Measurements from ENCODE around the gene PROSER3.

DNA sequence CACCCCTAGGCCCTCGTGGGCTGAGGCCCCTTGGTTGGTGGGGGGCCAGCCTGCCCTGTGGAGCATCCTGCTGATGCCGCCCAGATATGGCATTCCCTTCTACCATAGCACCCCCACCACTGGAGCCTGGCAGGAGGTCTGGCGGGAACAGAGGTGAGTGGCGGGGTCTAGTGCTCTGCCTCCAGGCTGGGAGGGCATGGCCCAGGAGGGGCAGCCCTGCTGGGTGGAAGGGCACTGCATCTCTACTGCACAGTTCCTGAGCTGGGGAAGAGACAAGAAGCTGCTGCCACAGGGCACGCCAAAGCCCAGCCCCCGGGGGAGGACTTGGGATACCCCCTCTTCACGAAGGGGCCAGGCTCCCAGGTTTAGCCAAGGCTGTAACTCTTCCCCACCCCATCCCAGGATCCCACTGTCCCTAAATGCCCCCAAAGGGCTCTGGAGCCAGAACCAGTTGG lies 42.6 kb upstream of the PROSER3 start:
- TF ChIP-seq, protein P1, sequence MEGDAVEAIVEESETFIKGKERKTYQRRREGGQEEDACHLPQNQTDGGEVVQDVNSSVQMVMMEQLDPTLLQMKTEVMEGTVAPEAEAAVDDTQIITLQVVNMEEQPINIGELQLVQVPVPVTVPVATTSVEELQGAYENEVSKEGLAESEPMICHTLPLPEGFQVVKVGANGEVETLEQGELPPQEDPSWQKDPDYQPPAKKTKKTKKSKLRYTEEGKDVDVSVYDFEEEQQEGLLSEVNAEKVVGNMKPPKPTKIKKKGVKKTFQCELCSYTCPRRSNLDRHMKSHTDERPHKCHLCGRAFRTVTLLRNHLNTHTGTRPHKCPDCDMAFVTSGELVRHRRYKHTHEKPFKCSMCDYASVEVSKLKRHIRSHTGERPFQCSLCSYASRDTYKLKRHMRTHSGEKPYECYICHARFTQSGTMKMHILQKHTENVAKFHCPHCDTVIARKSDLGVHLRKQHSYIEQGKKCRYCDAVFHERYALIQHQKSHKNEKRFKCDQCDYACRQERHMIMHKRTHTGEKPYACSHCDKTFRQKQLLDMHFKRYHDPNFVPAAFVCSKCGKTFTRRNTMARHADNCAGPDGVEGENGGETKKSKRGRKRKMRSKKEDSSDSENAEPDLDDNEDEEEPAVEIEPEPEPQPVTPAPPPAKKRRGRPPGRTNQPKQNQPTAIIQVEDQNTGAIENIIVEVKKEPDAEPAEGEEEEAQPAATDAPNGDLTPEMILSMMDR (conservative IDR thresholded peaks at IDR 0.05; ENCODE audit: low read depth in 2 of 2), result no peak
- TF ChIP-seq, protein P2, sequence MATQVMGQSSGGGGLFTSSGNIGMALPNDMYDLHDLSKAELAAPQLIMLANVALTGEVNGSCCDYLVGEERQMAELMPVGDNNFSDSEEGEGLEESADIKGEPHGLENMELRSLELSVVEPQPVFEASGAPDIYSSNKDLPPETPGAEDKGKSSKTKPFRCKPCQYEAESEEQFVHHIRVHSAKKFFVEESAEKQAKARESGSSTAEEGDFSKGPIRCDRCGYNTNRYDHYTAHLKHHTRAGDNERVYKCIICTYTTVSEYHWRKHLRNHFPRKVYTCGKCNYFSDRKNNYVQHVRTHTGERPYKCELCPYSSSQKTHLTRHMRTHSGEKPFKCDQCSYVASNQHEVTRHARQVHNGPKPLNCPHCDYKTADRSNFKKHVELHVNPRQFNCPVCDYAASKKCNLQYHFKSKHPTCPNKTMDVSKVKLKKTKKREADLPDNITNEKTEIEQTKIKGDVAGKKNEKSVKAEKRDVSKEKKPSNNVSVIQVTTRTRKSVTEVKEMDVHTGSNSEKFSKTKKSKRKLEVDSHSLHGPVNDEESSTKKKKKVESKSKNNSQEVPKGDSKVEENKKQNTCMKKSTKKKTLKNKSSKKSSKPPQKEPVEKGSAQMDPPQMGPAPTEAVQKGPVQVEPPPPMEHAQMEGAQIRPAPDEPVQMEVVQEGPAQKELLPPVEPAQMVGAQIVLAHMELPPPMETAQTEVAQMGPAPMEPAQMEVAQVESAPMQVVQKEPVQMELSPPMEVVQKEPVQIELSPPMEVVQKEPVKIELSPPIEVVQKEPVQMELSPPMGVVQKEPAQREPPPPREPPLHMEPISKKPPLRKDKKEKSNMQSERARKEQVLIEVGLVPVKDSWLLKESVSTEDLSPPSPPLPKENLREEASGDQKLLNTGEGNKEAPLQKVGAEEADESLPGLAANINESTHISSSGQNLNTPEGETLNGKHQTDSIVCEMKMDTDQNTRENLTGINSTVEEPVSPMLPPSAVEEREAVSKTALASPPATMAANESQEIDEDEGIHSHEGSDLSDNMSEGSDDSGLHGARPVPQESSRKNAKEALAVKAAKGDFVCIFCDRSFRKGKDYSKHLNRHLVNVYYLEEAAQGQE (IDR thresholded peaks at IDR 0.05; ENCODE audit: unreplicated experiment), result no peak
- no peak for TF ChIP-seq JUNB (IDR thresholded peaks at IDR 0.05; ENCODE audit: unreplicated experiment)
- TF ChIP-seq POLR2AphosphoS5 (IDR thresholded peaks at IDR 0.05; ENCODE audit: low read depth), result no peak
- no peak for TF ChIP-seq EZH2phosphoT487 (IDR thresholded peaks at IDR 0.05; ENCODE audit: unreplicated experiment)

Data from GM23338 (cell line).